Astrocyte (in vitro differentiated cells and primary cell): ENCODE results near the gene SAFB2.

Experiments
- EZH2 ChIP-seq: IDR thresholded peaks from 2 replicates; pipeline ENCODE4 v1.6.1; 2012; ENCODE audit warnings: mild to moderate bottlenecking, low read length, inconsistent platforms; ENCODE audit not compliant: insufficient read depth
- TF ChIP-seq, protein P1 (sequence below): IDR thresholded peaks from 2 replicates; pipeline ENCODE4 v1.5.1; 2011; ENCODE audit warnings: low read depth, mild to moderate bottlenecking, inconsistent platforms, low read length, moderate library complexity; ENCODE audit not compliant: insufficient read depth

DNA sequence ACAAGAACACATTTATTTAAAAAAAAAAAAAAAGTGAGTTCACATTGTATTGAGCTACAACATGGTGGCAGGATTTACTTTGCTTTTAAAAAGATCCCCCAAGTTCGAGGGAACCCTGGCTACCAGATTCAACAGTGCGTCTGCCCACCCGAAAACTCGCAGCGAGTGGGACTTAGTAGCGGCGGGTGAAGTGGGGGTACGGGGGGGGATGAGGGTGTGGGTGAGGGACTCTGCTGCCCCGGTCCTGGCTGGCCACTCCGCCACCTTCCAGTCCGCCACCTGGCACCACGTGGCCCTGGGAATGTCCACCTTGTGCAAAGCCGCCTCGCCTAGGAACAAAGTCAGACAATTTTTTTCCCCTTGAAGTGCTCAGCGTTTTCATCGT is 35.5 kb downstream of the SAFB2 start:
- TF ChIP-seq, protein P1, sequence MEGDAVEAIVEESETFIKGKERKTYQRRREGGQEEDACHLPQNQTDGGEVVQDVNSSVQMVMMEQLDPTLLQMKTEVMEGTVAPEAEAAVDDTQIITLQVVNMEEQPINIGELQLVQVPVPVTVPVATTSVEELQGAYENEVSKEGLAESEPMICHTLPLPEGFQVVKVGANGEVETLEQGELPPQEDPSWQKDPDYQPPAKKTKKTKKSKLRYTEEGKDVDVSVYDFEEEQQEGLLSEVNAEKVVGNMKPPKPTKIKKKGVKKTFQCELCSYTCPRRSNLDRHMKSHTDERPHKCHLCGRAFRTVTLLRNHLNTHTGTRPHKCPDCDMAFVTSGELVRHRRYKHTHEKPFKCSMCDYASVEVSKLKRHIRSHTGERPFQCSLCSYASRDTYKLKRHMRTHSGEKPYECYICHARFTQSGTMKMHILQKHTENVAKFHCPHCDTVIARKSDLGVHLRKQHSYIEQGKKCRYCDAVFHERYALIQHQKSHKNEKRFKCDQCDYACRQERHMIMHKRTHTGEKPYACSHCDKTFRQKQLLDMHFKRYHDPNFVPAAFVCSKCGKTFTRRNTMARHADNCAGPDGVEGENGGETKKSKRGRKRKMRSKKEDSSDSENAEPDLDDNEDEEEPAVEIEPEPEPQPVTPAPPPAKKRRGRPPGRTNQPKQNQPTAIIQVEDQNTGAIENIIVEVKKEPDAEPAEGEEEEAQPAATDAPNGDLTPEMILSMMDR, result no peak
- no peak for TF ChIP-seq EZH2
